ENCODE measurements around the gene RPL7A. TPM values are rescaled to one million over a fixed set of nuclear protein-coding genes. Genes with fewer than 3 reads are reported as not detected.

The RPL7A gene
- total and polyA plus RNA-seq, 7 donors = 1,013 to 3,403 (median 1,526) TPM

DNA sequence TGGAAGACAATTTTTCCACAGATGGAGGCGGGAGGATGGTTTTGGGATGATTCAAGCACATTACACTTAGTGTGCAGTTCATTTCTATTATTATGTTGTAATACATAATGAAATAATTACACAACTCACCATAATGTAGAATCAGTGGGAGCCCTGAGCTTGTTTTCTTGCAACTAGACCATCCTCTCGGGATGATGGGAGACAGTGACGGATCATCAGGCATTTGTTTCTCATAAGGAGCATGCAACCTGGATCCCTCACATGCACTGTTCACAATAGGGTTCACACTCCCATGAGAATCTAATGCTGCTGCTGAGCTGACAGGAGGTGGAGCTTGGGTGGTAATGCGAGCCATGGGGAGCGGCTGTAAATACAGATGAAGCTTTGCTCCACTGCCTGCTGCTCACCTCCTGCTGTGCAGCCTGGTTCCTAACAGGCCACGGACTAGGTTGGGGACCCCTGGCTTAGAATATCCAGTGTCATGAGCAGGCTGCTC lies 29.8 kb downstream of the RPL7A start:
- H3K4me3 ChIP-seq = no peak overlapping the region
- H3K4me1 ChIP-seq = peaks cover 24% of the 10 kb centered on the region
- DNase-seq (no peak), ATAC-seq (no peak)
- H3K27ac ChIP-seq = no peak overlapping the region
- H3K9me3 ChIP-seq = no peaks in the 10 kb centered on the region
- TF ChIP-seq, protein P1, sequence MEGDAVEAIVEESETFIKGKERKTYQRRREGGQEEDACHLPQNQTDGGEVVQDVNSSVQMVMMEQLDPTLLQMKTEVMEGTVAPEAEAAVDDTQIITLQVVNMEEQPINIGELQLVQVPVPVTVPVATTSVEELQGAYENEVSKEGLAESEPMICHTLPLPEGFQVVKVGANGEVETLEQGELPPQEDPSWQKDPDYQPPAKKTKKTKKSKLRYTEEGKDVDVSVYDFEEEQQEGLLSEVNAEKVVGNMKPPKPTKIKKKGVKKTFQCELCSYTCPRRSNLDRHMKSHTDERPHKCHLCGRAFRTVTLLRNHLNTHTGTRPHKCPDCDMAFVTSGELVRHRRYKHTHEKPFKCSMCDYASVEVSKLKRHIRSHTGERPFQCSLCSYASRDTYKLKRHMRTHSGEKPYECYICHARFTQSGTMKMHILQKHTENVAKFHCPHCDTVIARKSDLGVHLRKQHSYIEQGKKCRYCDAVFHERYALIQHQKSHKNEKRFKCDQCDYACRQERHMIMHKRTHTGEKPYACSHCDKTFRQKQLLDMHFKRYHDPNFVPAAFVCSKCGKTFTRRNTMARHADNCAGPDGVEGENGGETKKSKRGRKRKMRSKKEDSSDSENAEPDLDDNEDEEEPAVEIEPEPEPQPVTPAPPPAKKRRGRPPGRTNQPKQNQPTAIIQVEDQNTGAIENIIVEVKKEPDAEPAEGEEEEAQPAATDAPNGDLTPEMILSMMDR (IDR thresholded peaks at IDR 0.05) = no peak
- intact Hi-C loops (cut with DNase I) = loop anchor here (2.0 to 5.0 kb wide), 2 partner anchors 27 to 40 kb away; partner anchors contain the start of gene SURF6 (in 1 of the 2)
- WGBS, 3 donors = 58 to 75% (median 65%) methylated on average over 6 of the region's 6 CpGs
- H3K27me3 ChIP-seq (ENCODE audit: insufficient read depth in 3 of 3, low read length in 2 of 3) = no peaks in the 10 kb centered on the region
- no peaks in the 10 kb centered on the region for H3K36me3 ChIP-seq (ENCODE audit: insufficient read depth in 1 of 2, low read depth in 1 of 2)

DNA sequence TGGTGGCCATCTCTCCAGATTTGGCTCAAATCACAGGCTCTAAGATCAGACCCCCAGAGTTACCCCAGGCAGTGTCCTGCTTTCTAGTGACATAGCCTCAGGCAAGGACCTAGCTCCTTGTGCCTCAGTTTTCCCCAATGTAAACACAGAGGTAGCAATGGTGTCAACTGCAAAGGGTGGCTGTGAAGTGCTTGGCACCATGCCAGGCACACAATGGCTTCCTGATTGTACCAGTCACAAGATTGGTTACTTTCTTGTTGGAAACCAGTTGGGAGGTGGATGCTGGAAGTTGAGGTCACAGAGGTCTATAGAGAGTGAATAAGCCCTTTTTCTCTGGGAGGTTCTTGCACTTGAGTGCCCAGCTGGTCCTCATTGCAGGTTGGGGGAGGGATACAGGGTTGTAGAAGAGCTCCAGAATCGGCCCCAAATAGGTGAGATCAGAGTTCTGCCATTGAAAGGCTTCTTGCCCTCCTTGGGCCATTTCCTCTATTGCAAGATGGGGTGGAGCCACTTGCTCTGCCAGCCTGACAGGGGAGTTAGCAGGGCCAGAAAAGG lies 30.5 kb downstream of the RPL7A start:
- 73 to 87% (median 82%) methylated on average over 1 of the region's 1 CpG for WGBS, 3 donors
- no peak overlapping the region for H3K27ac ChIP-seq
- H3K27me3 ChIP-seq (ENCODE audit: insufficient read depth in 3 of 3, low read length in 2 of 3) = no peaks in the 10 kb centered on the region
- TF ChIP-seq, protein P1 (IDR thresholded peaks at IDR 0.05) = no peak
- H3K9me3 ChIP-seq = no peaks in the 10 kb centered on the region
- ATAC-seq (no peak), DNase-seq (no peak)
- H3K36me3 ChIP-seq (ENCODE audit: insufficient read depth in 1 of 2, low read depth in 1 of 2) = no peaks in the 10 kb centered on the region
- peaks cover 19% of the 10 kb centered on the region for H3K4me1 ChIP-seq
- no peak overlapping the region for H3K4me3 ChIP-seq
- intact Hi-C loops (cut with DNase I) = loop anchor here in 1 of 2 donors (5.0 kb wide), 1 partner anchor 41 kb away; the partner anchor contains the start of gene SURF6

DNA sequence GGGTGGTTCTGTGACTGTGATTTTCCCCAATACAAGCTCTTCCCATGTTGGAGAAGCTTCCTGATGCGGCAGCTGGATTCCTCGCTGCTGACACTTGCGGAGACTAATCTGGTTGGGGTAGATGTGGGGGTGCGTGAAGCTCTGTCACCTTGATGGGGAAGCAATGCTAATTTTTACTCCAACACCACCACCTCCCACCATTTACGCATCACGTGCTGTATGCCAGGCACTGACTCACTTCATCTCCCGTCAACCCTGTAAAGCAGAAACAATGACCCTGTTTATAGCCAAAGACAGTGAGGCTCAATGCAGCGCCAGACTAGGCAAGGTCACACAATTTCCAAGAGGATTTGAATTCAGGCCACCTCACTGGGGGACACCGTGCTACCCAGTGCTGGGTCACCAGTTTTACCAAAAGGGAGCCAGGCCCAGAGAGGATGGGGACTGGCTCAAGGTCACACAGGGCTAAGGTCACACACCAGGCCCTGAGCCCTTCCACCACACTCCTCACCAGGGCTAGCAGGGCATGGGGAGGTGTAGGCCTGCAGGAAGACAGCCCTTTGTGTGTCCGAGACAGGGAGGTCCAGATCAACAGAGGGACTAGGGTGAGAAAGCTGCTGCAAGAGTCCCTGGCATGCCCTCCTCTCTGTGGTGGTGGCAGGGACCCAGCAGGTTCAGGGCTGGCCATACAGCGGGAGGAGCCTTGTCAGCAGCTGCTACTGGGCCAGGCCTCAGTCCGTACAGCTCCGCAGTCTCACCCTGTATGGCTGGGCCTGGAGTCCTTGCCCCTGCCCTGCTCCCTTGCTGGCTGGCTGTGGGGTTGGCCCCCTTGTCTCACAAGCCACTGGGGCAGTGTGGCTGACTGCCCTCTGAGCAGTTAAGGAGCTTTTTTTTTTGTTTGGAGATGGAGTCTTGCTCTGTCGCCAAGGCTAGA lies 31.4 kb downstream of the RPL7A start:
- TF ChIP-seq, protein P1 (IDR thresholded peaks at IDR 0.05) = no peak
- WGBS, 3 donors = 84 to 87% (median 86%) methylated on average over 14 of the region's 14 CpGs
- no peak overlapping the region for H3K27ac ChIP-seq
- intact Hi-C loops (cut with DNase I) = loop anchor here in 1 of 2 donors (5.0 kb wide), 1 partner anchor 42 kb away; the partner anchor contains the start of gene SURF6
- no peak for ATAC-seq
- H3K36me3 ChIP-seq (ENCODE audit: insufficient read depth in 1 of 2, low read depth in 1 of 2) = no peaks in the 10 kb centered on the region
- H3K4me1 ChIP-seq = peaks cover 10% of the 10 kb centered on the region
- DNase-seq = no peak
- no peaks in the 10 kb centered on the region for H3K9me3 ChIP-seq
- H3K4me3 ChIP-seq = no peak overlapping the region
- H3K27me3 ChIP-seq (ENCODE audit: insufficient read depth in 3 of 3, low read length in 2 of 3) = no peaks in the 10 kb centered on the region

DNA sequence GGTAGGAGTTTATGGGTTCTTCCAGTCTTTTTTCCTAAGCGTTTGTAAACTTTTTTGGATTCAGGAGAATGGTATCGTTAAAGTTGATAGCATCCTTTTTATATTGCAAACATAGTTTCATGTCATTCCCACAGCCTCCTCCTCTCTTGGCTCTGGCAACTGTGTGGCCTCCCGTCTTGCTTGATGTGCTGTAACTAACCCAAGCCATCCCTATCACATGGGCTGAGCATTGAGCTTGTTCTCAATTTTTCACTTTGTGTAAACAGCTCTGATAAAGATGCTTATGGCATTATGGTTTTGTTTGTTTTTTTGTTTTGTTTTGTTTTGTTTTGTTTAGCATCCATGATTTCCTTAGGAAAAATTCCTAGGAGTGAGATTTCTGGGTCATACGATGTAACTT lies 32.7 kb downstream of the RPL7A start:
- TF ChIP-seq, protein P1 (IDR thresholded peaks at IDR 0.05) = no peak
- WGBS, 3 donors = 80 to 82% (median 81%) methylated on average over 4 of the region's 4 CpGs
- Histone ChIP-seq H3K27me3 (ENCODE audit: insufficient read depth in 3 of 3, low read length in 2 of 3) (no peaks in the 10 kb centered on the region), H3K4me1 (peaks cover 6% of the 10 kb centered on the region), H3K4me3 (no peak overlapping the region), H3K9me3 (no peaks in the 10 kb centered on the region), H3K36me3 (ENCODE audit: insufficient read depth in 1 of 2, low read depth in 1 of 2) (no peaks in the 10 kb centered on the region), H3K27ac (no peak overlapping the region)
- ATAC-seq (no peak), DNase-seq (no peak)
- intact Hi-C loops (cut with DNase I) = no loop called here
